ENCODE measurements around the gene TADA2A.

TADA2A gene

DNA sequence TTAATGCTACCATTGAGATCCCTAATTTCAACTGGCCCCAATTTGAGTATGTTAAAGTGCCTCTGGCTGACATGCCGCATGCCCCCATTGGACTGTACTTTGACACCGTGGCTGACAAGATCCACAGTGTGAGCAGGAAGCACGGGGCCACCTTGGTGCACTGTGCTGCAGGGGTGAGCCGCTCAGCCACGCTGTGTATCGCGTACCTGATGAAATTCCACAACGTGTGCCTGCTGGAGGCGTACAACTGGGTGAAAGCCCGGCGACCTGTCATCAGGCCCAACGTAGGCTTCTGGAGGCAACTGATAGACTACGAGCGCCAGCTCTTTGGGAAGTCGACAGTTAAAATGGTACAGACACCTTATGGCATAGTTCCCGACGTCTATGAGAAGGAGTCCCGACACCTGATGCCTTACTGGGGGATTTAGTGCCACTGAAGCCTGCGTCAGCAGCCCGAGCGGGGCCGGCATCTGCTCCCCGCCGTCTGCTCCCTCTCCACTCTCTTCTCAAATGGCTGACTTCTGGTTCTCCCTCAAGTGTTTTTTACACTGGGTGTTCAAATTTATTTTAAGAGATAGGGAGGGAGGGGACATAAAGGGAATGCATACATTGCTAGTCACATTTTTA, 105.9 kb downstream of the TADA2A start:
- Histone ChIP-seq H3K27ac (no peak overlapping the region), H3K4me3 (no peak overlapping the region)

DNA sequence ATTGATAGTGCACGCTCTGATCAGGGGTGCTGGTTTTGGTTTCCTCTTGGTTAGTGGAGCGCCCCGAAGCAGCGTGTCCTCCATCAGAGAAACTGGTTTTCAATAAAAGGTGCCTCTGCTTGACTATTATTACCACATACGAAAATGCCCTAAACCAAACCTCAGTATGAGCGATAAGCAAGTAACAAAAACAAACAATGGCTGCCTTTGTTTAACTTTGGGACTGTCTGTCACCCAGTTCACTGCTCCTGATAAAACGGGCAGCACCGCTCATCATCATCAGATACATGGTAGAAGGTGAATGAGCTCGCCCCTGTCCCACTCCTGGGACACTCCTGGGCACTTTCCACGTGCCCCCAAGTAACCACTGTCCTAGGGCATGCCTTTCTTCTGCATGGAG, 107.0 kb downstream of the TADA2A start:
- Histone ChIP-seq H3K27ac (no peak overlapping the region), H3K4me3 (no peak overlapping the region)

DNA sequence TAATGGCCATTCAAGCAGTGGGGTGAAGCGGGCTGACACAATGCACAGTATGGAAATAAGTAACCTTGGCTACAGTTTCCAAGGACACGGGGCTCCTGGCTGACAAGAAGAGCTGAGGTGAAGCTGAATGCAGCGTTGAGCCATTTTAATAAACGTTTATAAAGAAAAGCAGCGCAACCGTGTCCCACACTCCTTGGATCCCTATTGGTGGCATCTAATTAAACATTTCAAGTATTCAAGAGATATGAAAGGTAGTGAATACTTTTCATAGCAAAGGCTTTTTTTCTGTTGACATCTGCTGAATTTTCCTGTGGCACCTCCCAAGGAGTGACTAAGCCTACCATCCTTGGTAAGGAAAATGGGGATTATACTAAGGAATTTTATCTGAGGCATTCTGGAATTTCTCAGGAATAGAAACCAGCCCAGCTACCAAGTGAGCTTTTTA, 109.5 kb downstream of the TADA2A start:
- Histone ChIP-seq H3K4me3 (no peak overlapping the region), H3K27ac (no peak overlapping the region)

DNA sequence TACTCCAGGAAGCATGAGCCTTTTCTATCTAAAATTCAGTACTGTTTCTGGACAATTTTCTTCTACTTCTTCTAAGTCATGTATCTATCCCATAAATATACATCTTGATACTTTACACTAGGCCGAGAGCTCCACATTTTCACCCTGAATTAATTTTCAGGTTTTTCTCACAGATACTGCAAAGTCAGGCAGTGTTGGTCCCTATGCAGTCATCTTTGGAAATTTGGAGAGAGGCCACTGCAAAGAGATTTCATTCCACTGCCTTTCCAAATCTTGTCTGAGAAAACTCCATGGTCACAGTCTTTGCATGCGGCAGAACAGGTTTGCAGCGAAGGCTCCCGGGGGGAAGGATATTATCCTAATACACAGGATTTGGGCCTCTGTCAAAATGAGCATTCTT, 111.2 kb downstream of the TADA2A start:
- no peak overlapping the region for H3K4me3 ChIP-seq
- H3K27ac ChIP-seq: no peak overlapping the region

DNA sequence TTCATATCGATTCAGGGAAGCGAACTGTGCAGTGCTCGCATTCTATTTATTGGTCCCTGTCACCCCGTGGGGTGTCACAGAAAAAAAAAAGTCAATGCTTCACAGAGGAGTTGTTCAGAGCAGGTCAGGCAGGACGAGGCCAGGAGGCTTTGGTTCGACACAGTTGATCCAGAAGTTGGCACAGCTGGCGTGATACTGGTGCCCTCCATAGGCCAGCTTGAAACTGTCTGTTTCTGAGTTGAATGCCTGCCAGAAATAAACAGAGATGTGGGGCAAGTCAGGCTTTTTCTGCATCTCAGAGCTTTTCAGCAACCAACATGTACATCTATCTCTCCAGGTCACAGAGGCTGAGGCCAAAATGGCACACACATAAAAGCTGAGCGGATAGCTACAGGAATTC, 112.1 kb downstream of the TADA2A start:
- Histone ChIP-seq H3K27ac (no peak overlapping the region), H3K4me3 (no peak overlapping the region)

DNA sequence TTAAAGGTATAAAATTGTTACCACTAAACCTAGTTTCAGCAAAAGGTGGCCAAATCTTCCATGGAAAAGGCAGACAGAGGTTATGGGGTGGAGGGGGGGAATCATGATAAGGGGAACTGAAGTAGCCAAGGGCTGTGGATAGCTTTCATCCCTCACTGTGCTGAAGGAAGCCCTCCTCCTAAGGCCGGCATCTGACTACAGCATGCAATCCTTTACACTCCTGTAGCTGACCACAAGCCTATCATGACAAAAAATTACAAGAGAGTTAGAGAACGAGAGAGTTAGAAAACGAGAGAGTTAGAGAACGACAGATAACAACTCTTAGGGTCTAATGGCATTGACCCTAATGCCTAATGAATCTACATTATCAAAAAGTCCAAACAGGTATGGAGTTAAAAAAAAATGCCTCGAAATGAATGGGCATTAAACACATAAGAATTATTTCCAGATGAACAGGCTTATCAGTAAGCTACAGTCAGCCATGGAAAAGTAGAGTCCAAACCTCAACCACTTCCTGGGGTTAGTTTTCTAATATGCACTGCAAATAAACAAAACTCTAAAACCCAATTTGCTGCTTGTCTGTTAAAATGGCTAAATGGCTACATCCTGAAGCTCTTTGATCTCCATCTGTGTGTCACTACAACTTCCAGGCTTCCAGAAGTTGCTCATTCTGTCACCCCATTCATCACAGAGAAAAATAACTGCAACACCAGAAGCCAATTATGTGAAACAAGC, 112.7 kb downstream of the TADA2A start:
- Histone ChIP-seq H3K27ac (no peak overlapping the region), H3K4me3 (no peak overlapping the region)

DNA sequence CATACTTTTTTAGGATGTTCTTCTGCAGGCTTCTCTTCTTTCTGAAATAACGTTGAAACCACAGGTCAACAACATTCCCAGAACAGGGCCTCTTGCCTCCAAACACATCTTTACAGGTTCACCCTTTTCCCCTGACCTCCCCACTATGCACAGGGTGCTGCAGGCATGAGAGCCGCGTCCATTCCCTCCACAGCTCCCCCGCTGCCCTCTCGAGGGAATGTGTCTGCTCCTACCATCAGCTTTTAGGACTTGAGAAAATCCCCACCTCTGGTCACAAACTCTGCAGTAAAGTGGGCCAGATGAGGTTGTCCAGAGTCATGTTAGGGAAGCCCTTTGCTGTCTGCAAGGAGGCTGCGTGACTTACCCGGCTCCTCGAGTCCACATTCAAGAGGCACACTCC, 113.5 kb downstream of the TADA2A start:
- no peak overlapping the region for H3K4me3 ChIP-seq
- H3K27ac ChIP-seq: no peak overlapping the region

DNA sequence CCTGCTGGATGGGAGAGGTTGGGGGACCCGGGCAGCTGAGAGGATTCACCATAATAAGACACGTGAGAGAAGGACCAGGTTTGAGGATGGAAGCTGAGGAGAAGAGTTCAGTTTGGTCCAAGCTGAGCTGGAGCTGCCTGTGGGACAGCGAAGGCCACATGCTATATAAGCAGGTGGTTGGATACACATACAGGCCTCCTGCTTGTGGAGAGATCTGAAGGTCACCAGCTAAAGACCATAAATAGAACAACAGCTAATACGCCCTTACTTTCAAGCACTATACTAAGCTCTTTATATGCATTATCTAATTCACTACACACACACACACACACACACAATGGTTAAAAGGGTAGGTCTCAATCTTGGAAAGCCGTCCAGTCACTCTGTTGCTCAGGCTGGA, 115.1 kb downstream of the TADA2A start:
- Histone ChIP-seq H3K27ac (no peak overlapping the region), H3K4me3 (no peak overlapping the region)

DNA sequence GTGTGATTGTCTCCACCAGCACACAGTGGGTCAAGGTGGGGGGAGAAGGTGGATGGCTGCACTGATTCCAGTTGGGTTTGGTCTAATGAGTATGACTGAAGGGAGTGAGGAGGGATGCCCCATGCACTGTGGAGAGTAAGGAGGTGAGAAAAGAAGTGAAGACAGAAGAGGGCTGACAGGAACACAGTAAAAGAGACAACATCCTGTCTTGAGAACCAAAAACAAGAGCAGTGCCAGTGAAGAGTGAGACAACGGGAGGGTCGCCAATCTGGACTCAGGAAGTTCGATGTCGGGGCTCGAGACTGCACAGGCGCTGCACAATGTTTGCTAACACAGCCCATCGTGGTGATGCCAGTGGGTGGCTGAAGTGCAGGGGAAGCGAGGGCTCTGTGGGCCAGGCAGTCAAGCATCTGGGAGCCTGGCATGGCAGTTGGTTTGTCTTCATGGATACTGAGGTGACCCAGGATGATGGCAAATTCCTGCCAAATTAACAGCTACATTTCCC, 117.1 kb downstream of the TADA2A start:
- Histone ChIP-seq H3K27ac (no peak overlapping the region), H3K4me3 (no peak overlapping the region)

DNA sequence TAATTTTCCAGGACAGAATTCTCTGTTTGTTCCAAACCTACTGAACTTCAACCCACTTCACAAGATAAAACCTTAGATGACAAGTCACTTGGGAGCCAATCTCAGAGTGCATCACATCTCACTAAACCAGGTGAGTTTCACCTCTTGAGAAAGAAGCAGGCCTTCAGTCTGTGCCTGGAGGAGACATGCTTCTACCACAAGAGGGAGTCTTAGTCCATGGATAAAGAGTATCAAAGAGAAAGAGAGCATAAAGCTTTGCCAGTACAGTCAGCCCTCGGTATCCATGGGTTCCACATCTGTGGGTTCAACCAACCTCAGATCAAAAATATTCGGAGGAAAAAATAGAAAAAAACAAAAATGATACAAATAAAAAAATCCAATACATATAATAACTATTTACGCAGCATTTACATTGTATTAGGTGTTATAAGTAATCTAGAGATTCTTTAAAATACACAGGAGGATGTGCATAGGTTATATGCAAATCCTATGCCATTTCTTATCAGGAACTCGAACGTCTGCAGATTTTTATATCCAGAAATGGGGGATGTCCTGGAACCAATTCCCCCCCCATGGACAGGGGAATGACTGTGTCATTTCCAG, 120.7 kb downstream of the TADA2A start:
- no peak overlapping the region for H3K27ac ChIP-seq
- H3K4me3 ChIP-seq: no peak overlapping the region

Measured in skin epidermis (tissue), 12 donors.